Natural killer cell (primary cell): ENCODE data around the gene MUC4. TPM values are rescaled to one million over a fixed set of nuclear protein-coding genes. Genes with fewer than 3 reads are reported as not detected.

Source experiments
- ATAC-seq, 3 donors: fragments of 150-1000 bp in 2 of 3; fragments of 200-7000 bp in 1 of 3; cut with Tn5 transposase; 1 replicate in 1 of 3; 2 replicates in 2 of 3; pipeline ENCODE4 v1.10.0; 2021; ENCODE audit warnings: mild to moderate bottlenecking in 2 of 3, moderate library complexity in 2 of 3
- DNase-seq, 2 donors: peaks; one replicate each; pipeline versions ENCODE4 v3.0.0 to v3.0.0-alpha.2; 2013 to 2021; ENCODE audit warnings: mixed read lengths in 1 of 2
- H3K27ac ChIP-seq: one replicate; pipeline ENCODE4 v1.5.1; 2013; ENCODE audit warnings: mild to moderate bottlenecking, low read length
- H3K27me3 ChIP-seq: one replicate; pipeline ENCODE4 v1.6.1; 2013; ENCODE audit warnings: low read length; ENCODE audit not compliant: control insufficient read depth, insufficient read depth
- H3K36me3 ChIP-seq: one replicate; pipeline ENCODE4 v1.6.1; 2013; ENCODE audit warnings: low read length; ENCODE audit not compliant: control insufficient read depth, insufficient read depth
- H3K4me1 ChIP-seq: one replicate; pipeline ENCODE4 v1.6.1; 2013; ENCODE audit warnings: low read length; ENCODE audit not compliant: control insufficient read depth, insufficient read depth
- H3K4me3 ChIP-seq: one replicate; pipeline ENCODE4 v1.5.1; 2013; ENCODE audit warnings: low read length
- H3K9me3 ChIP-seq: one replicate; pipeline ENCODE4 v1.6.1; 2013; ENCODE audit warnings: low read length; ENCODE audit not compliant: control insufficient read depth, insufficient read depth
- H3K27ac Mint-ChIP-seq, 2 donors: one replicate each; pipeline ENCODE4 v1.8.0; 2022; ENCODE audit warnings: mild to moderate bottlenecking in 2 of 2, mixed read lengths in 2 of 2, moderate library complexity in 1 of 2
- H3K27me3 Mint-ChIP-seq, 2 donors: one replicate each; pipeline ENCODE4 v1.8.0; 2022; ENCODE audit warnings: low read depth in 2 of 2, mixed read lengths in 2 of 2
- H3K36me3 Mint-ChIP-seq: one replicate; pipeline ENCODE4 v1.8.0; 2022; ENCODE audit warnings: mixed read lengths
- H3K4me1 Mint-ChIP-seq, 2 donors: one replicate each; pipeline ENCODE4 v1.8.0; 2022; ENCODE audit warnings: mixed read lengths in 2 of 2
- H3K4me3 Mint-ChIP-seq: one replicate; pipeline ENCODE4 v1.8.0; 2022; ENCODE audit warnings: mild to moderate bottlenecking, moderate library complexity, mixed read lengths
- H3K9me3 Mint-ChIP-seq, 2 donors: one replicate each; pipeline ENCODE4 v1.8.0; 2022; ENCODE audit warnings: mixed read lengths in 2 of 2
- WGBS: methylation state at CpG from one replicate; pipeline ENCODE4 v1.1.7; 2013; ENCODE audit warnings: missing lambda C conversion rate; ENCODE audit not compliant: insufficient coverage; 5-methylcytosine and 5-hydroxymethylcytosine counted together
- intact Hi-C: fragments of 100-400 bp; cut with micrococcal nuclease; formaldehyde crosslinking; loops from one replicate; pipeline ENCODE4 v1.14.2; 2022
- total RNA-seq, 4 donors: library from RNA; stranded (reverse); fragments of 120-200 nt in 1 of 4; gene quantifications; one replicate each; pipeline versions ENCODE4 v1.2.3 to v1.2.4, GENCODE V29; 2013 to 2022
- TF ChIP-seq, protein P1 (sequence below): fragments of 200-600 bp; IDR thresholded peaks from one replicate; pipeline ENCODE4 v1.8.0; 2022; ENCODE audit warnings: antibody characterized with exemption

Gene MUC4
- total RNA-seq, 3 donors from 2014 or later (not counting 1 experiment from before 2014, with no cell fraction given) = 0.05 to 1.7 (median 0.38) TPM

- WGBS = 96% methylated on average over 4 of the region's 4 CpGs
- peaks cover 4 to 5% of the 10 kb centered on the region in 2 donors for H3K4me1 Mint-ChIP-seq
- TF ChIP-seq, protein P1, sequence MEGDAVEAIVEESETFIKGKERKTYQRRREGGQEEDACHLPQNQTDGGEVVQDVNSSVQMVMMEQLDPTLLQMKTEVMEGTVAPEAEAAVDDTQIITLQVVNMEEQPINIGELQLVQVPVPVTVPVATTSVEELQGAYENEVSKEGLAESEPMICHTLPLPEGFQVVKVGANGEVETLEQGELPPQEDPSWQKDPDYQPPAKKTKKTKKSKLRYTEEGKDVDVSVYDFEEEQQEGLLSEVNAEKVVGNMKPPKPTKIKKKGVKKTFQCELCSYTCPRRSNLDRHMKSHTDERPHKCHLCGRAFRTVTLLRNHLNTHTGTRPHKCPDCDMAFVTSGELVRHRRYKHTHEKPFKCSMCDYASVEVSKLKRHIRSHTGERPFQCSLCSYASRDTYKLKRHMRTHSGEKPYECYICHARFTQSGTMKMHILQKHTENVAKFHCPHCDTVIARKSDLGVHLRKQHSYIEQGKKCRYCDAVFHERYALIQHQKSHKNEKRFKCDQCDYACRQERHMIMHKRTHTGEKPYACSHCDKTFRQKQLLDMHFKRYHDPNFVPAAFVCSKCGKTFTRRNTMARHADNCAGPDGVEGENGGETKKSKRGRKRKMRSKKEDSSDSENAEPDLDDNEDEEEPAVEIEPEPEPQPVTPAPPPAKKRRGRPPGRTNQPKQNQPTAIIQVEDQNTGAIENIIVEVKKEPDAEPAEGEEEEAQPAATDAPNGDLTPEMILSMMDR = no peak
- no peak overlapping the region for H3K4me3 ChIP-seq
- no peak overlapping the region for H3K27ac ChIP-seq
- no peaks in the 10 kb centered on the region for H3K27me3 Mint-ChIP-seq
- no peak for ATAC-seq
- no peak overlapping the region for H3K4me3 Mint-ChIP-seq
- H3K36me3 Mint-ChIP-seq = no peaks in the 10 kb centered on the region
- H3K27ac Mint-ChIP-seq = no peak overlapping the region
- H3K9me3 Mint-ChIP-seq = no peaks in the 10 kb centered on the region
- no peaks in the 10 kb centered on the region for H3K27me3 ChIP-seq
- no peak for DNase-seq
- H3K9me3 ChIP-seq = no peaks in the 10 kb centered on the region
- peaks cover 25% of the 10 kb centered on the region for H3K36me3 ChIP-seq
- intact Hi-C loops = no loop called here
- no peaks in the 10 kb centered on the region for H3K4me1 ChIP-seq
Observed at GRCh38 chr3:195698325-195698646, 113.4 kb downstream of the MUC4 start.

DNA sequence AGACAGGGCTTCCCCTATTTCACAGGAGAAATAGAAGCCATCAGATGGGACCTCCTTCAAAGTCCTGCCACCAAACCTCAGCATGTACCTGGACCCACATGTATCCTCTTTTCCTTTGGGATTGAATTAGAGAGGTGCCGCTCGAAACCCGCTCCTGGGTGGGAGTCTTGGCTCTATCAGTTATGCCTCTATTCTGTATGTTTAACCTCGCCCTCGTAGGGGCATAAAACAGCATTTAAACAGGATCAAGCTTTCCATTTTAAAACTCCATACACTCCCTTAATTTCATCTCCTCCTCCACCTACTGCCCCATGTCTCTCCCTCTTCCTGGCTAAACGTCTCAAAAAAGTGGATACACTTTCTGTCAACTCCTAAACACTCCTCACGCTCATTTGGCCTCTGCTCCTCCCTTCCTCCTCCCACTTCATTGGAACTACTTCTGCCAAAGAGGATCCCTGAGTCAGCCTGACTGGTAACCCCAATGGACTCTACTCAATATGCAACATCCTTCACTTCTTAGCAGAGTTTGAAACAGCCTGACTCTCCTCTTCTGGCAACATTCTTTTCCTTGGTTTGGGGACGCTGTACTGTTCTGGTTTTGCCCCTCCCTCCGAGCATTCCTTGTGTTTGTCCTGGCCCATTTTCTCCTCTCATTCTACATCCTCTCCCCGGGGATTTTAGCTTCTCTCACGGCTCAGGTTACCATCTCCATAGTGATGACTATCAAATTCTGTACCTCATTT lies 114.0 kb downstream of the MUC4 start:
- Histone ChIP-seq H3K4me1 (no peaks in the 10 kb centered on the region), H3K4me3 (no peak overlapping the region), H3K9me3 (no peaks in the 10 kb centered on the region), H3K27ac (no peak overlapping the region), H3K27me3 (no peaks in the 10 kb centered on the region), H3K36me3 (peaks cover 27% of the 10 kb centered on the region)
- Mint-ChIP-seq H3K27me3 (no peaks in the 10 kb centered on the region), H3K4me3 (no peak overlapping the region), H3K9me3 (no peaks in the 10 kb centered on the region), H3K4me1 (peaks cover 4 to 5% of the 10 kb centered on the region in 2 donors), H3K36me3 (peaks cover 3% of the 10 kb centered on the region), H3K27ac (no peak overlapping the region)
- DNase-seq (no peak), ATAC-seq (no peak)
- intact Hi-C loops = no loop called here
- TF ChIP-seq, protein P1 = no peak
- 86% methylated on average over 11 of the region's 11 CpGs for WGBS

Other genes with a start within 250 kb of the MUC4 start
- not detected for gene APOD, start 228.0 kb downstream of the MUC4 start, total RNA-seq
- 10 to 100 TPM in 1 of 3 donors, 1 to 10 TPM in 2; 4.1 to 11.4 (median 5.9) TPM for gene MUC20, start 91.0 kb downstream of the MUC4 start, total RNA-seq
- gene TNK2, start 96.6 kb upstream of the MUC4 start, total RNA-seq = 100 to 1,000 TPM; 169 to 207 (median 171) TPM